HepG2 (cell line): ENCODE data around the gene SLC8A2. TPM values are rescaled to one million over a fixed set of nuclear protein-coding genes. Genes with fewer than 3 reads are reported as not detected.

Experiments used
- ATF4 ChIP-seq, 2 experiments: fragments of 450-650 bp in 1 of 2; sonication (generic) in 1 of 2; formaldehyde crosslinking; IDR thresholded peaks; 2 replicates each; pipeline versions ENCODE4 v1.5.0 to v1.8.0; 2020 to 2022; ENCODE audit warnings: mild to moderate bottlenecking in 1 of 2, missing genetic modification reagents in 1 of 2
- BORCS8-MEF2B ChIP-seq: sonication (generic); formaldehyde crosslinking; IDR thresholded peaks from 2 replicates; pipeline ENCODE4 v1.8.0; 2022; ENCODE audit warnings: mild to moderate bottlenecking, missing genetic modification reagents
- CBX1 ChIP-seq: IDR thresholded peaks from one replicate; pipeline ENCODE4 v1.6.1; 2016; ENCODE audit warnings: antibody characterized with exemption, low read depth
- ELF4 ChIP-seq: sonication (generic); formaldehyde crosslinking; IDR thresholded peaks from 2 replicates; pipeline ENCODE4 v1.5.0; 2020; ENCODE audit warnings: missing genetic modification reagents, mild to moderate bottlenecking, moderate library complexity, borderline replicate concordance
- FOSL1 ChIP-seq: sonication (generic); formaldehyde crosslinking; IDR thresholded peaks from 2 replicates; pipeline ENCODE4 v1.9.0; 2021; ENCODE audit warnings: missing genetic modification reagents, borderline replicate concordance
- MBNL3 ChIP-seq: fragments of 250-450 bp; sonication (Bioruptor Pico); conservative IDR thresholded peaks from 2 replicates; pipeline ENCODE4 v1.8.0; 2022; ENCODE audit warnings: mild to moderate bottlenecking, inconsistent platforms
- MED13 ChIP-seq: sonication (generic); formaldehyde crosslinking; IDR thresholded peaks from 2 replicates; pipeline ENCODE4 v1.5.0; 2020; ENCODE audit warnings: missing genetic modification reagents
- PCBP2 ChIP-seq: fragments of 200-400 bp; formaldehyde crosslinking; optimal IDR thresholded peaks from 2 replicates; pipeline ENCODE3; 2018; ENCODE audit warnings: low read length, low read depth; ENCODE audit not compliant: poor library complexity, severe bottlenecking
- RBM39 ChIP-seq: fragments of 200-400 bp; formaldehyde crosslinking; IDR thresholded peaks from one replicate; pipeline ENCODE4 v1.6.1; 2018; ENCODE audit warnings: antibody characterized with exemption, mild to moderate bottlenecking, low read depth, low read length; ENCODE audit not compliant: poor library complexity, severe bottlenecking
- SALL2 ChIP-seq: sonication (generic); formaldehyde crosslinking; IDR thresholded peaks from 2 replicates; pipeline ENCODE4 v1.8.1; 2023; ENCODE audit warnings: mild to moderate bottlenecking, missing genetic modification reagents, inconsistent platforms
- TARDBP ChIP-seq: sonication (generic); formaldehyde crosslinking; IDR thresholded peaks from 2 replicates; pipeline ENCODE4 v1.8.0; 2022; ENCODE audit warnings: mild to moderate bottlenecking, missing genetic modification reagents
- polyA plus RNA-seq, 8 experiments: library from polyadenylated mRNA; depleted of rRNA in 3 of 8; stranded (reverse) in 7 of 8; unstranded in 1 of 8; fragments of >200 nt; fragmentation: Illumina TruSeq in 4 of 8; extraction: Trizol in 4 of 8; gene quantifications; 2 replicates each; pipeline versions ENCODE4 v1.2.1 to v1.2.3, GENCODE V29; 2011 to 2016; ENCODE audit warnings: low read depth in 4 of 8, missing spikeins in 1 of 8, mixed read lengths in 1 of 8; ENCODE audit not compliant: insufficient read depth in 1 of 8
- total RNA-seq, 5 experiments: library from RNA; depleted of rRNA; stranded (reverse); fragments of >200 nt; fragmentation: Illumina TruSeq; extraction: Trizol; gene quantifications; 2 replicates each; pipeline ENCODE4 v1.2.3, GENCODE V29; 2016; ENCODE audit warnings: low read depth in 1 of 5
- TF ChIP-seq, protein P1 (sequence below): sonication (generic); formaldehyde crosslinking; conservative IDR thresholded peaks from 2 replicates; pipeline ENCODE4 v1.4.0; 2020; ENCODE audit warnings: missing genetic modification reagents
- TF ChIP-seq, protein P2 (sequence below): sonication (generic); formaldehyde crosslinking; IDR thresholded peaks from 2 replicates; pipeline ENCODE4 v1.8.1; 2023; ENCODE audit warnings: mild to moderate bottlenecking, inconsistent platforms, moderate library complexity, missing genetic modification reagents, borderline replicate concordance
- TF ChIP-seq, protein P3 (sequence below): sonication (generic); formaldehyde crosslinking; IDR thresholded peaks from 2 replicates; pipeline ENCODE4 v1.4.0; 2020; ENCODE audit warnings: missing genetic modification reagents
- TF ChIP-seq, protein P4 (sequence below): sonication (generic); formaldehyde crosslinking; IDR thresholded peaks from 2 replicates; pipeline ENCODE4 v1.5.0; 2020; ENCODE audit warnings: mild to moderate bottlenecking, missing genetic modification reagents
- TF ChIP-seq, protein P5 (sequence below): sonication (generic); formaldehyde crosslinking; IDR thresholded peaks from 2 replicates; pipeline ENCODE4 v1.8.0; 2023; ENCODE audit warnings: mild to moderate bottlenecking, missing genetic modification reagents
- TF ChIP-seq, protein P6 (sequence below): IDR thresholded peaks from 2 replicates; pipeline ENCODE4 v1.6.1; 2016; ENCODE audit warnings: low read depth
- TF ChIP-seq, protein P7 (sequence below): sonication (generic); formaldehyde crosslinking; IDR thresholded peaks from 2 replicates; pipeline ENCODE4 v1.4.0; 2020; ENCODE audit warnings: mild to moderate bottlenecking, missing genetic modification reagents

Gene SLC8A2
- total and polyA plus RNA-seq, 2 of the 13 experiments (the other 11 are each of a cell fraction or from before 2014, with no cell fraction given), result 0.02 TPM; not detected in 1

GRCh38 chr19:47430041-47430802 lies 41.5 kb downstream of the SLC8A2 start (continued):
- TF ChIP-seq, protein P1, sequence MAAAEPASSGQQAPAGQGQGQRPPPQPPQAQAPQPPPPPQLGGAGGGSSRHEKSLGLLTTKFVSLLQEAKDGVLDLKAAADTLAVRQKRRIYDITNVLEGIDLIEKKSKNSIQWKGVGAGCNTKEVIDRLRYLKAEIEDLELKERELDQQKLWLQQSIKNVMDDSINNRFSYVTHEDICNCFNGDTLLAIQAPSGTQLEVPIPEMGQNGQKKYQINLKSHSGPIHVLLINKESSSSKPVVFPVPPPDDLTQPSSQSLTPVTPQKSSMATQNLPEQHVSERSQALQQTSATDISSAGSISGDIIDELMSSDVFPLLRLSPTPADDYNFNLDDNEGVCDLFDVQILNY (CRISPR knock-in tag), result no peak
- TF ChIP-seq, protein P2, sequence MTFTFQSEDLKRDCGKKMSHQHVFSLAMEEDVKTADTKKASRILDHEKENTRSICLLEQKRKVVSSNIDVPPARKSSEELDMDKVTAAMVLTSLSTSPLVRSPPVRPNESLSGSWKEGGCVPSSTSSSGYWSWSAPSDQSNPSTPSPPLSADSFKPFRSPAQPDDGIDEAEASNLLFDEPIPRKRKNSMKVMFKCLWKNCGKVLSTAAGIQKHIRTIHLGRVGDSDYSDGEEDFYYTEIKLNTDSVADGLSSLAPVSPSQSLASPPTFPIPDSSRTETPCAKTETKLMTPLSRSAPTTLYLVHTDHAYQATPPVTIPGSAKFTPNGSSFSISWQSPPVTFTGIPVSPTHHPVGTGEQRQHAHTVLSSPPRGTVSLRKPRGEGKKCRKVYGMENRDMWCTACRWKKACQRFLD (CRISPR knock-in tag), result no peak
- TF ChIP-seq, protein P3, sequence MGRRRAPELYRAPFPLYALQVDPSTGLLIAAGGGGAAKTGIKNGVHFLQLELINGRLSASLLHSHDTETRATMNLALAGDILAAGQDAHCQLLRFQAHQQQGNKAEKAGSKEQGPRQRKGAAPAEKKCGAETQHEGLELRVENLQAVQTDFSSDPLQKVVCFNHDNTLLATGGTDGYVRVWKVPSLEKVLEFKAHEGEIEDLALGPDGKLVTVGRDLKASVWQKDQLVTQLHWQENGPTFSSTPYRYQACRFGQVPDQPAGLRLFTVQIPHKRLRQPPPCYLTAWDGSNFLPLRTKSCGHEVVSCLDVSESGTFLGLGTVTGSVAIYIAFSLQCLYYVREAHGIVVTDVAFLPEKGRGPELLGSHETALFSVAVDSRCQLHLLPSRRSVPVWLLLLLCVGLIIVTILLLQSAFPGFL (CRISPR knock-in tag), result no peak
- peak; percentile 69; the same call in 1 of the 2 replicates for TF ChIP-seq BORCS8-MEF2B (CRISPR knock-in tag)
- TF ChIP-seq SALL2 (CRISPR knock-in tag), result no peak
- no peak for TF ChIP-seq ELF4 (CRISPR knock-in tag)
- TF ChIP-seq PCBP2, result no peak
- peak; percentile 59 for TF ChIP-seq RBM39
- no peak for TF ChIP-seq ATF4 (CRISPR knock-in tag; IDR thresholded peaks at IDR 0.05)
- no peak for TF ChIP-seq CBX1
- TF ChIP-seq, protein P4, sequence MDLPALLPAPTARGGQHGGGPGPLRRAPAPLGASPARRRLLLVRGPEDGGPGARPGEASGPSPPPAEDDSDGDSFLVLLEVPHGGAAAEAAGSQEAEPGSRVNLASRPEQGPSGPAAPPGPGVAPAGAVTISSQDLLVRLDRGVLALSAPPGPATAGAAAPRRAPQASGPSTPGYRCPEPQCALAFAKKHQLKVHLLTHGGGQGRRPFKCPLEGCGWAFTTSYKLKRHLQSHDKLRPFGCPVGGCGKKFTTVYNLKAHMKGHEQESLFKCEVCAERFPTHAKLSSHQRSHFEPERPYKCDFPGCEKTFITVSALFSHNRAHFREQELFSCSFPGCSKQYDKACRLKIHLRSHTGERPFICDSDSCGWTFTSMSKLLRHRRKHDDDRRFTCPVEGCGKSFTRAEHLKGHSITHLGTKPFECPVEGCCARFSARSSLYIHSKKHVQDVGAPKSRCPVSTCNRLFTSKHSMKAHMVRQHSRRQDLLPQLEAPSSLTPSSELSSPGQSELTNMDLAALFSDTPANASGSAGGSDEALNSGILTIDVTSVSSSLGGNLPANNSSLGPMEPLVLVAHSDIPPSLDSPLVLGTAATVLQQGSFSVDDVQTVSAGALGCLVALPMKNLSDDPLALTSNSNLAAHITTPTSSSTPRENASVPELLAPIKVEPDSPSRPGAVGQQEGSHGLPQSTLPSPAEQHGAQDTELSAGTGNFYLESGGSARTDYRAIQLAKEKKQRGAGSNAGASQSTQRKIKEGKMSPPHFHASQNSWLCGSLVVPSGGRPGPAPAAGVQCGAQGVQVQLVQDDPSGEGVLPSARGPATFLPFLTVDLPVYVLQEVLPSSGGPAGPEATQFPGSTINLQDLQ, result no peak
- TF ChIP-seq MED13 (CRISPR knock-in tag), result no peak
- TF ChIP-seq FOSL1, result no peak
- TF ChIP-seq MBNL3 (CRISPR knock-in tag), result no peak
- TF ChIP-seq, protein P5, sequence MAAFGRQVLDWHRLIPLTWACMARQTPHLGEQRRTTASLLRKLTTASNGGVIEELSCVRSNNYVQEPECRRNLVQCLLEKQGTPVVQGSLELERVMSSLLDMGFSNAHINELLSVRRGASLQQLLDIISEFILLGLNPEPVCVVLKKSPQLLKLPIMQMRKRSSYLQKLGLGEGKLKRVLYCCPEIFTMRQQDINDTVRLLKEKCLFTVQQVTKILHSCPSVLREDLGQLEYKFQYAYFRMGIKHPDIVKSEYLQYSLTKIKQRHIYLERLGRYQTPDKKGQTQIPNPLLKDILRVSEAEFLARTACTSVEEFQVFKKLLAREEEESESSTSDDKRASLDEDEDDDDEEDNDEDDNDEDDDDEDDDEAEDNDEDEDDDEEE, result peak; percentile 94; the same call in 1 of the 2 replicates
- TF ChIP-seq, protein P6, sequence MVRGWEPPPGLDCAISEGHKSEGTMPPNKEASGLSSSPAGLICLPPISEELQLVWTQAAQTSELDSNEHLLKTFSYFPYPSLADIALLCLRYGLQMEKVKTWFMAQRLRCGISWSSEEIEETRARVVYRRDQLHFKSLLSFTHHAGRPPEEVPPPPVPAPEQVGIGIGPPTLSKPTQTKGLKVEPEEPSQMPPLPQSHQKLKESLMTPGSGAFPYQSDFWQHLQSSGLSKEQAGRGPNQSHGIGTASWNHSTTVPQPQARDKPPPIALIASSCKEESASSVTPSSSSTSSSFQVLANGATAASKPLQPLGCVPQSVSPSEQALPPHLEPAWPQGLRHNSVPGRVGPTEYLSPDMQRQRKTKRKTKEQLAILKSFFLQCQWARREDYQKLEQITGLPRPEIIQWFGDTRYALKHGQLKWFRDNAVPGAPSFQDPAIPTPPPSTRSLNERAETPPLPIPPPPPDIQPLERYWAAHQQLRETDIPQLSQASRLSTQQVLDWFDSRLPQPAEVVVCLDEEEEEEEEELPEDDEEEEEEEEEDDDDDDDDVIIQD (CRISPR knock-in tag), result no peak
- TF ChIP-seq, protein P7, sequence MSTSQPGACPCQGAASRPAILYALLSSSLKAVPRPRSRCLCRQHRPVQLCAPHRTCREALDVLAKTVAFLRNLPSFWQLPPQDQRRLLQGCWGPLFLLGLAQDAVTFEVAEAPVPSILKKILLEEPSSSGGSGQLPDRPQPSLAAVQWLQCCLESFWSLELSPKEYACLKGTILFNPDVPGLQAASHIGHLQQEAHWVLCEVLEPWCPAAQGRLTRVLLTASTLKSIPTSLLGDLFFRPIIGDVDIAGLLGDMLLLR, result 0 out of 2 replicates have a peak, but pooled peaks have one; percentile 37
- TF ChIP-seq TARDBP (CRISPR knock-in tag), result no peak; the same call in 1 of the 2 replicates
